Ectodermal cell (in vitro differentiated cells): ENCODE measurements around the gene ADAMTS17.

Experiments used
- H3K27ac ChIP-seq: 2 replicates; pipeline ENCODE4 v1.7.0; 2013; ENCODE audit warnings: mild to moderate bottlenecking, low read depth, low read length; ENCODE audit not compliant: insufficient read depth, poor library complexity, severe bottlenecking
- H3K27me3 ChIP-seq: 2 replicates; pipeline ENCODE4 v1.7.0; 2013; ENCODE audit warnings: mild to moderate bottlenecking, low read length; ENCODE audit not compliant: insufficient read depth, control insufficient read depth, poor library complexity, severe bottlenecking
- H3K36me3 ChIP-seq: one replicate; pipeline ENCODE4 v1.7.0; 2013; ENCODE audit warnings: low read length; ENCODE audit not compliant: control insufficient read depth, insufficient read depth
- H3K4me1 ChIP-seq: one replicate; pipeline ENCODE4 v1.7.0; 2013; ENCODE audit warnings: low read length; ENCODE audit not compliant: control insufficient read depth, insufficient read depth
- H3K4me3 ChIP-seq: 2 replicates; pipeline ENCODE4 v1.7.0; 2013; ENCODE audit warnings: low read depth, low read length, control low read depth; ENCODE audit not compliant: insufficient read depth
- H3K9me3 ChIP-seq: 2 replicates; pipeline ENCODE4 v1.7.0; 2013; ENCODE audit warnings: mild to moderate bottlenecking, low read length, moderate library complexity; ENCODE audit not compliant: control insufficient read depth
- WGBS, 2 experiments: methylation state at CpG; one replicate each; pipeline ENCODE4 v1.1.7; 2013; ENCODE audit warnings: missing lambda C conversion rate in 2 of 2; 5-methylcytosine and 5-hydroxymethylcytosine counted together

Gene ADAMTS17

DNA sequence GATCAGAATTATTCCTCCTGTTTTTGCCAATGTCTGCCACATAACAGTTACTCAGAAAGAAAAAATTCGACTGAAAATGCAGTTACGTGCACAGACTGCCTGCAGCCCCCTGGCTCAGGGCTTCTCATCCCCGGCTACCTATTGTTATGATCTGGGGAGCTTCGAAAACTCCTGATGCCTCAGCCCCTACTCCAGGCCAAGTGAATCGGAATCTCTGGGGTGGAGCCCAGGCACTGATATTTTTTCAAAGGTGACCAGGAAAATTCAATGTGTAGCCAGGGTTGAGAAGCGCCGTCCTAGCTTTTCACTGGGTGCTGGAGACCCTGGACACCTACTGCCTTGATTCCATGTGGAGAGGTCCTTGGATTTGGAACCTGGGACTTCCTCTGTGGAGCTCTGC is 8.5 kb downstream of the ADAMTS17 start:
- WGBS, 2 experiments = 94 to 95% methylated on average over 7 of the region's 7 CpGs
- no peak overlapping the region for H3K27ac ChIP-seq

DNA sequence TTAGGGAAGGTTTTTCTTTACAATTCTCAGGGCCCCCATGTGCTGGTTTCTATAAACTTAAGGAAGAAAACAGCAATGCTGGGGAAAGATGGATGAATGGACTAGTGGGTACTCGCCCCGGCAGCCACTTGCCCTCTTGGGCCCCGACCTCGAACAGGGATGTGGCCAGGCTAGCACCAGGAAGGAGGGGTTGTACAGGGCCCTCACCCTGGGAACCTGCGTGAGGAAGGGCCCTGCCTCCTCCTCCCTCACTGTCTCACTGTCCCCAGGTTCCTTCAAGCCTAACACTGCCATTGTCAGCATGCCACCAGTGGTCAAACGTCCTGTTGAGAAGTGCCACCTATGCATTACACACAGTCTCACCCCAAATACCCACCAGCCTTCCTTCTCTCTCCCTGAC is 9.1 kb downstream of the ADAMTS17 start:
- 87 to 90% methylated on average over 6 of the region's 6 CpGs for WGBS, 2 experiments
- Histone ChIP-seq H3K36me3 (no peaks in the 10 kb centered on the region), H3K4me1 (no peaks in the 10 kb centered on the region), H3K4me3 (no peak overlapping the region), H3K27ac (no peak overlapping the region), H3K9me3 (no peaks in the 10 kb centered on the region), H3K27me3 (no peaks in the 10 kb centered on the region)

More for the DNA sequence above, 8.5 kb downstream of the ADAMTS17 start:
- Histone ChIP-seq H3K4me3 (no peak overlapping the region), H3K9me3 (no peaks in the 10 kb centered on the region), H3K4me1 (no peaks in the 10 kb centered on the region), H3K27me3 (no peaks in the 10 kb centered on the region), H3K36me3 (no peaks in the 10 kb centered on the region)

DNA sequence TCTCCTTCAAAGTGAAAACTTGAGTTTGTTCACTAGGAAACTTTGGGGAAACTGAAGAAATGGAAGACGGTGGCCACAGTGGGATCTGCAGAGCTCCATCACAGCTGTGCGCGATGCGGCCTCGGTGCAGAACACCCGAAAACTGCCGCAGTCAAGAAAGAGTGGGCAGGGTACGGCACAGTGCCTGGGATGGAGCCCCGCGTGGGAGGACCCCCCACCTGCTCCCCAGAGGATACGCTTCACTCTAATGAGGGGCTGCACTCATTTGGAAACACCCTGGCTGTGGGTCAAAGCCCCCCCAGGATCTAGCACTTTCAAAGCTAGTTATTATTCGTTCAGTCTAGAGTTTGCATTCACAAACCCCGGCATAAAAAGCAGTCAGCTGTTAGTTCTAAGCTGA is 9.5 kb downstream of the ADAMTS17 start:
- H3K4me1 ChIP-seq = no peaks in the 10 kb centered on the region
- H3K4me3 ChIP-seq = no peak overlapping the region
- H3K36me3 ChIP-seq = no peaks in the 10 kb centered on the region
- H3K27ac ChIP-seq = no peak overlapping the region
- H3K27me3 ChIP-seq = no peaks in the 10 kb centered on the region
- WGBS, 2 experiments = 94% methylated on average over 13 of the region's 13 CpGs
- no peaks in the 10 kb centered on the region for H3K9me3 ChIP-seq

DNA sequence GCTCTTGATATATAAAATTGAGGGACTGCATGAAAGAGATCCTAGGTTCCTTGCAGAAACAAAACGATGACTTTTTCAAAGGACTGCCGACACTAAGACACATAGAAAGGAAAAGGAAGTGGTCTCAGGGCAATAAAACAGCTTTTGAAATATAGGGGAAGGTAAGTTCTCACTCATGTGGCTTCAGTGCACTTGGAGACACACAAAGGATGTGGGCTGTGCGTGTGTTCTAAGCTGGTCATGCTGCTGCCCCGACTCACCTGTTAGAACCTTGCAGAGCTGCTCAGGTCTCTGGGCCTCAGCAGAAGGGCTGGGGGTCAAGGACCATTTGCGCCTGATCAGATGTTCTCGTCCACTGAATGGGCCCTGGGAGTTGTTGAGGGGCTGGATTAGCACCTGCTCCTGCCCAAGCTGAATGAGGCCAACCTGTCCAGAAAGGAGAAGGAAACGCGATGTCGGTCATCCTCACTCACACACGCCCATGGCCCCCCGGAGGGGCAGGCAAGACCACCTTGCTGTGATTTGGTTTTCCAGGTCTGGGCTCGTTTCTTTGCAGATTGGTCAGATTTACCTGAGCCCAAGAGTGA is 11.1 kb downstream of the ADAMTS17 start:
- Histone ChIP-seq H3K4me3 (no peak overlapping the region), H3K36me3 (no peaks in the 10 kb centered on the region), H3K27ac (no peak overlapping the region), H3K27me3 (no peaks in the 10 kb centered on the region), H3K9me3 (no peaks in the 10 kb centered on the region), H3K4me1 (no peaks in the 10 kb centered on the region)
- WGBS, 2 experiments = 93 to 94% methylated on average over 12 of the region's 12 CpGs

DNA sequence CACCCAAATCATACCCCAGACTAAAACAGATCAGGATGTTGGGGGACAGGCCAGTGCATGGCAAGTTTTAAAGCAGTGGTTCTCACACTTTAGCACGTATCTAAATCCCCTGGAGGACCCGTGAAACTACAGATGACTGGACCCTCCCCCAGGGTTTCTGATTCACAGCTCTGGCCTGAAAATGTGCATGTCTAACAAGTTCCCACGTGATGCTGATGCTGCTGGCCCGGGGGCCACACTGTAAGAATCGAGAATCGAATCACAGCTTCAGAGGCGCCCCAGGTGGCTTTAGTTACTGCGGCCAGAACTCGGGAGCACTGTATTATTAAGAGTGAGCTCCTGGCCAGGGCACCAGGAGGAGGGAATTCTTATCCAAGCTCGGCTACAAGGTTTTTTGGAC is 11.6 kb downstream of the ADAMTS17 start:
- WGBS, 2 experiments = 84% methylated on average over 10 of the region's 10 CpGs
- no peak overlapping the region for H3K4me3 ChIP-seq
- no peaks in the 10 kb centered on the region for H3K9me3 ChIP-seq
- no peaks in the 10 kb centered on the region for H3K36me3 ChIP-seq
- H3K4me1 ChIP-seq = no peaks in the 10 kb centered on the region
- H3K27ac ChIP-seq = no peak overlapping the region
- H3K27me3 ChIP-seq = no peaks in the 10 kb centered on the region

DNA sequence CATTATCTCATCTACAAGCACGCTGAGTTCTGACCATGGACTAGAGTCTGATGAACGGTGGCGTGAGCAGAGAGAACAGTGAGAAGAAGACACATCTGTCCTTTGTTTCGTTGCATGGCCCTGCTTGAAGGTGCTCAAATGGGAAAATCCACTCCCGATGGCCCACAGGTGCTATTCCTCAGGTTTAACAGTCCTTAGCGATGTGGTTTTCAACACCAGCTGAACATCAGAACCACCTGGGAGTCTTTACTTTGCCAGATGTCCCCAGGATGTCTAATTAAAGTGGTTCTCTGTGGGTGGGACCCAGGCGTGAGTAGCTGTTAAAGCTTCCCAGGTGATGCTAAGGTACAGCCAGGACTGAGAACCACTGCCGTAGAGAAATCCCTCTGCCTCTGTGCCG is 13.0 kb downstream of the ADAMTS17 start:
- Histone ChIP-seq H3K4me1 (no peaks in the 10 kb centered on the region), H3K9me3 (no peaks in the 10 kb centered on the region), H3K4me3 (no peak overlapping the region), H3K27me3 (no peaks in the 10 kb centered on the region), H3K27ac (no peak overlapping the region), H3K36me3 (no peaks in the 10 kb centered on the region)
- WGBS, 2 experiments = 94% methylated on average over 9 of the region's 9 CpGs

DNA sequence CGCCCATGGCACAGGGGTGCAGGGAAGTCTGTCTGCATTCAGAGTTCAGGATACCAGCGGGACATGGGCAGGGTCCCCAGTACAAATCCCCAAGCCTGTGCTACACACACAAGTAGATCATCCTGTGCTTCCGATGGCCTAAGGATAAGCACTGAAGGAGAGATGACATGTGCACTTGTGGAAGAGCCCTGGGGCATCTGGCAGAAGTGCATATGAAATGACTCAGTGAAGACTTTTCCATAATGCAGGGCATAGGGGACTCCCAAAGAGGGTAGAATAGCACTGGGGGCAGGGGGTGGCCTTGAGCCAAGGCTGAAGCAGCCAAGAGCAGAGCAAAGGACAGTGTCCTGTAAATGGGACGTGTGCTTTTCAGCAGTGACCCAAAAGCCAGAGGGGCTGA is 22.9 kb downstream of the ADAMTS17 start:
- Histone ChIP-seq H3K9me3 (no peaks in the 10 kb centered on the region), H3K27me3 (no peaks in the 10 kb centered on the region), H3K36me3 (no peaks in the 10 kb centered on the region), H3K4me1 (no peaks in the 10 kb centered on the region), H3K4me3 (no peak overlapping the region), H3K27ac (no peak overlapping the region)
- WGBS, 2 experiments = 93 to 96% methylated on average over 4 of the region's 4 CpGs

DNA sequence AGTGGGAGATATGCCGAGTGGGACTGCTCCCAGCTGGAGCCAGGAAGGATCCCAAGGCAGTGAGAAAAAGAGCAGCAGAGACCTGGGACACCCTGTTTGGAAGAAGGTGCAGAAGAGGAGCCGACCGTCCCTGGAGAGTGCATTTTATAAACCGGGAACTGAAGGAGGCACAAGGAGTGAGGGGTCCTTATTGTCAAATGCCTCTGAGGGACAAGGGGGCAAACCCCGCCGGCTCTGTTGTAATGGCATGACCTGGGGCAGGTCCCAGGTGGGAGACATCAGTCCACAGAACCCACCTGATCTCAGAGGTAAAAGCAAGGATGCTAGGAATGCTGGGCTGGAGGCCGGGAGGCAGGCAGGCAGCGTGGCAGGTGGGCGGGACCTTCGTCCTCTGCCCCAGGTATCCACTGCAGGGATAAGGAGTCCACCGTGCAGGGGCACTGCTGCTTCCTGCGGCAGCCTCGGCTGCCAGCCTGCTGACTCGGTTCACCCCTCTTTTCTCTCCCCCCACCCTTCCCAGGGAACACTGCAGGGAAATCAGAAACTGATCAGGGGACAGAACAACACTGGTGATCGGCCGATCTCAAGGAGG is 26.9 kb downstream of the ADAMTS17 start:
- H3K4me3 ChIP-seq = no peak overlapping the region
- H3K36me3 ChIP-seq = no peaks in the 10 kb centered on the region
- no peak overlapping the region for H3K27ac ChIP-seq
- H3K9me3 ChIP-seq = no peaks in the 10 kb centered on the region
- H3K27me3 ChIP-seq = no peaks in the 10 kb centered on the region
- WGBS, 2 experiments = 87 to 89% methylated on average over 16 of the region's 16 CpGs
- H3K4me1 ChIP-seq = peaks cover 6% of the 10 kb centered on the region

DNA sequence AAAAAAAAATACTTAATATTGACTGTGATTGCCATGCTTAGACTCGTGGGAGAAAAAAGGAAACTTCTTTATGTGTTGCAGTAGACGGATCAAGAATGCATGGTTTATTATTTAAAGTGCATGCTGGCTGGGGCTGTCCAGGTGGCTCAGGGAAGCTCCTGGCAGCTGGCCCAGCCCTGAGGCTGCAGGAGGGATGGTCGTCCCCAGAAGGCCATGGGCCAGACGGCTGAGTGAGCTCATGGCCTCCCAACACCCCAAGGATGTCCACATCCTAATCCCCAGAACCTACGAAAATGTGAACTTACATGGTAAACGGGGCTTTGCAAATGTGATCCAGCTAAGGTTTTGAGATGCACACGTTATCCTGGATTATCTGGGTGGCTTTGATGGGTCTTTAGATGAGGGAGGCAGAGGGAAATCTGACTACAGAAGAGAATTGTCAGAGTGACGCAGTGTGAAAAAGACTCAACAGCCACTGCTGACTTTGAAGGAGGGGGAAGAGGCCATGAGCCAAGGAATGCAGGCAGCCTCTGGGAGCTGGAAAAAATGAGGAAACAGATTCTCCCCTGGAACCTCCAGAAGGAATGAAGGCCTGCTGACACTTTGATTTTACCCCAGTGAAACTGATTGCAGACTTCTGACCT is 29.8 kb downstream of the ADAMTS17 start:
- Histone ChIP-seq H3K27ac (no peak overlapping the region), H3K4me3 (no peak overlapping the region), H3K36me3 (no peaks in the 10 kb centered on the region), H3K9me3 (no peaks in the 10 kb centered on the region), H3K4me1 (peaks cover 6% of the 10 kb centered on the region), H3K27me3 (no peaks in the 10 kb centered on the region)
- WGBS, 2 experiments = 95 to 96% methylated on average over 8 of the region's 8 CpGs

DNA sequence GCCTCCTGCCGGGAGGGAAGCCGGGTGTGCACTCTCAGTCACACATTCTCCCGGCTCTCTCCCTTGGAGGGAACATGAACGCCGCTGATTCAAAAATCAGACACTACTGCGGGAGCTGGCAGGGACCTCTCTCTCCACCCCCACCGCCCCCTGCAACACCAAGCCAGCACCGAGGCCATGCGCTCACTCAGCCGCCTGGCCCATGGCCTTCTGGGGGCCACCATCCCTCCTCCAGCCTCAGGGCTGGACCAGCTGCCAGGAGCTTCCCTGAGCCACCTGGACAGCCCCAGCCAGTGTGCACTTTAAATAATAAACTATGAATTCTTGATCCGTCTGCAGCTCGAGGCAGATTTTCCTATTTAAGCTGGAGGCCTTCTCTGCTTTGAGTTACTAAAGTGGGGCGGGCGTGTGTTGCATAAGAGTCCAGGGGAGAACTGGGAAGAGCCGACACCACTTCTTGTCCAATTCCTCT is 30.6 kb downstream of the ADAMTS17 start:
- WGBS, 2 experiments = 90 to 95% methylated on average over 15 of the region's 15 CpGs
- Histone ChIP-seq H3K27ac (peak overlapping the region; percentile 45), H3K36me3 (no peaks in the 10 kb centered on the region), H3K27me3 (no peaks in the 10 kb centered on the region), H3K9me3 (no peaks in the 10 kb centered on the region), H3K4me3 (no peak overlapping the region), H3K4me1 (peaks cover 6% of the 10 kb centered on the region)
